OCI-LY7 (cell line): ENCODE data around the gene TMTC2. TPM values are rescaled to one million over a fixed set of nuclear protein-coding genes. Genes with fewer than 3 reads are reported as not detected.

Experiments
- BruUV-seq: library from RNA; stranded (reverse); fragments of 400-500 nt; replicated peaks from 2 replicates; lab custom pipeline; 2021; lab: Mats Ljungman, UMichigan
- CTCF ChIA-PET: fragments of 300-600 bp; sonication (Branson Sonifier 250); formaldehyde crosslinking; loops from one replicate; lab custom pipeline; 2022; ENCODE audit warnings: antibody characterized with exemption; ENCODE audit not compliant: unreplicated experiment; lab: Charles Lee
- POLR2A ChIA-PET: fragments of 300-600 bp; sonication (Branson Sonifier 250); formaldehyde crosslinking; loops from one replicate; lab custom pipeline; 2022; ENCODE audit warnings: antibody characterized with exemption; lab: Charles Lee
- DNase-seq: peaks from one replicate; pipeline ENCODE4 v3.0.0-alpha.2; 2015; ENCODE audit warnings: low spot score
- H2AFZ ChIP-seq: fragments of 200-600 bp; sonication (generic), shearing (Covaris generic); 2 replicates; pipeline ENCODE4 v1.6.1; 2014; ENCODE audit warnings: mild to moderate bottlenecking, antibody characterized with exemption, low read length, moderate library complexity
- H3K27ac ChIP-seq: fragments of 200-600 bp; sonication (generic); 2 replicates; pipeline ENCODE4 v1.5.1; 2014; ENCODE audit warnings: mixed run types, low read depth, mild to moderate bottlenecking, moderate library complexity, low read length, inconsistent platforms; ENCODE audit not compliant: poor library complexity, severe bottlenecking
- H3K36me3 ChIP-seq: fragments of 200-600 bp; sonication (generic); 2 replicates; pipeline ENCODE4 v1.6.1; 2014; ENCODE audit warnings: mild to moderate bottlenecking, antibody characterized with exemption, low read length, moderate library complexity, mixed read lengths; ENCODE audit not compliant: insufficient read depth
- H3K4me1 ChIP-seq: fragments of 200-600 bp; sonication (generic); 2 replicates; pipeline ENCODE4 v1.5.1; 2014; ENCODE audit warnings: mild to moderate bottlenecking, low read length; ENCODE audit not compliant: insufficient read depth, poor library complexity, severe bottlenecking
- H3K4me2 ChIP-seq: fragments of 200-600 bp; sonication (generic); 2 replicates; pipeline ENCODE4 v1.6.1; 2014; ENCODE audit warnings: mild to moderate bottlenecking, low read length
- H3K4me3 ChIP-seq: fragments of 200-600 bp; sonication (generic); 2 replicates; pipeline ENCODE4 v1.5.1; 2014; ENCODE audit warnings: mild to moderate bottlenecking, low read depth, low read length; ENCODE audit not compliant: poor library complexity, severe bottlenecking
- H3K79me2 ChIP-seq: fragments of 200-600 bp; sonication (generic); 2 replicates; pipeline ENCODE4 v1.6.1; 2016; ENCODE audit warnings: low read depth, mild to moderate bottlenecking, low read length, moderate library complexity, mixed read lengths; ENCODE audit not compliant: insufficient read depth
- H3K9me2 ChIP-seq: fragments of 200-600 bp; sonication (generic); 2 replicates; pipeline ENCODE4 v1.6.1; 2016; ENCODE audit warnings: mild to moderate bottlenecking, low read length, mixed read lengths; ENCODE audit not compliant: insufficient read depth
- H3K9me3 ChIP-seq: fragments of 200-600 bp; sonication (generic); 2 replicates; pipeline ENCODE4 v1.6.1; 2014; ENCODE audit warnings: mild to moderate bottlenecking, mixed run types, low read length, mixed read lengths
- H4K20me1 ChIP-seq: fragments of 200-600 bp; sonication (generic); 2 replicates; pipeline ENCODE4 v1.6.1; 2014; ENCODE audit warnings: mild to moderate bottlenecking, antibody characterized with exemption, low read length, moderate library complexity, mixed read lengths; ENCODE audit not compliant: insufficient read depth
- EZH2phosphoT487 ChIP-seq: fragments of 200-600 bp; sonication (generic); IDR thresholded peaks from 2 replicates; pipeline ENCODE4 v1.6.1; 2018; ENCODE audit warnings: low read depth, borderline replicate concordance, mild to moderate bottlenecking, mixed run types, antibody characterized with exemption, low read length, moderate library complexity, mixed read lengths
- intact Hi-C: fragments of 100-400 bp; cut with micrococcal nuclease; formaldehyde crosslinking; loops from one replicate; pipeline ENCODE4 v1.10.0; 2022; ENCODE audit not compliant: unreplicated experiment
- total RNA-seq, 2 experiments: library from RNA; depleted of rRNA in 1 of 2; stranded (reverse); fragments of >200 nt in 1 of 2; shearing (Covaris generic) in 1 of 2; gene quantifications; 2 replicates each; pipeline ENCODE4 v1.2.3, GENCODE V29; 2014 to 2022
- TF ChIP-seq, protein P1 (sequence below): fragments of 200-600 bp; sonication (generic); conservative IDR thresholded peaks from 2 replicates; pipeline ENCODE4 v1.5.1; 2014; ENCODE audit warnings: mild to moderate bottlenecking, antibody characterized with exemption, low read length, moderate library complexity, mixed read lengths

Gene TMTC2
- total RNA-seq, 2 experiments from 2014 or later: 5.6 to 8.1 TPM

DNA sequence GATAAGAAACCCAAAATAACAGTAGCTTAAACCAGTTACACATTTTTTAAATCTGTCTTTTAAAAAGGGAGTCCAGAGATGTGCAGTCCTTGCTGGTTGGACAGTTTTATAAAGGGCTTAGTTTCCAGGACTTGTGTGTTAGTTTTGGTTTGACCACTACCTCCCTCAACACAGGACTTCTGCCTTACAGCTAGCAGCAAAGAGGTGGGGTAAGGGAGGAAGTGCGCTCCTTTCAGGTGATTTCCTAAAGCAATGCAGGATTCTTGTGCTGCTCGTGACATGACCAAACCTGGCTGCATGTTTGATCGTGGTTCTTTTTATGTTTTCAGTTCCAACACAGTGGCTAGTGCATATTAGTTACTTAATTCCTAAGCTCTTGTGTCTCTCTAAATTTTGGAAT lies 266.2 kb downstream of the TMTC2 start:
- no peak for DNase-seq
- no peak for TF ChIP-seq EZH2phosphoT487
- TF ChIP-seq, protein P1, sequence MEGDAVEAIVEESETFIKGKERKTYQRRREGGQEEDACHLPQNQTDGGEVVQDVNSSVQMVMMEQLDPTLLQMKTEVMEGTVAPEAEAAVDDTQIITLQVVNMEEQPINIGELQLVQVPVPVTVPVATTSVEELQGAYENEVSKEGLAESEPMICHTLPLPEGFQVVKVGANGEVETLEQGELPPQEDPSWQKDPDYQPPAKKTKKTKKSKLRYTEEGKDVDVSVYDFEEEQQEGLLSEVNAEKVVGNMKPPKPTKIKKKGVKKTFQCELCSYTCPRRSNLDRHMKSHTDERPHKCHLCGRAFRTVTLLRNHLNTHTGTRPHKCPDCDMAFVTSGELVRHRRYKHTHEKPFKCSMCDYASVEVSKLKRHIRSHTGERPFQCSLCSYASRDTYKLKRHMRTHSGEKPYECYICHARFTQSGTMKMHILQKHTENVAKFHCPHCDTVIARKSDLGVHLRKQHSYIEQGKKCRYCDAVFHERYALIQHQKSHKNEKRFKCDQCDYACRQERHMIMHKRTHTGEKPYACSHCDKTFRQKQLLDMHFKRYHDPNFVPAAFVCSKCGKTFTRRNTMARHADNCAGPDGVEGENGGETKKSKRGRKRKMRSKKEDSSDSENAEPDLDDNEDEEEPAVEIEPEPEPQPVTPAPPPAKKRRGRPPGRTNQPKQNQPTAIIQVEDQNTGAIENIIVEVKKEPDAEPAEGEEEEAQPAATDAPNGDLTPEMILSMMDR: no peak
- Histone ChIP-seq H4K20me1 (no peaks in the 10 kb centered on the region), H2AFZ (no peak overlapping the region), H3K79me2 (no peaks in the 10 kb centered on the region), H3K36me3 (no peaks in the 10 kb centered on the region), H3K4me2 (no peak overlapping the region), H3K27ac (no peak overlapping the region), H3K4me3 (no peak overlapping the region), H3K9me3 (no peaks in the 10 kb centered on the region), H3K4me1 (no peaks in the 10 kb centered on the region), H3K9me2 (no peaks in the 10 kb centered on the region)
- BruUV-seq: no TSS peak
- intact Hi-C loops: no loop called here
- POLR2A ChIA-PET: interaction anchor here (0.6 kb wide), 1 partner anchor 383 kb away, joined by 3 read pairs; no protein-coding TSS in a partner anchor
- CTCF ChIA-PET: no interaction called here

DNA sequence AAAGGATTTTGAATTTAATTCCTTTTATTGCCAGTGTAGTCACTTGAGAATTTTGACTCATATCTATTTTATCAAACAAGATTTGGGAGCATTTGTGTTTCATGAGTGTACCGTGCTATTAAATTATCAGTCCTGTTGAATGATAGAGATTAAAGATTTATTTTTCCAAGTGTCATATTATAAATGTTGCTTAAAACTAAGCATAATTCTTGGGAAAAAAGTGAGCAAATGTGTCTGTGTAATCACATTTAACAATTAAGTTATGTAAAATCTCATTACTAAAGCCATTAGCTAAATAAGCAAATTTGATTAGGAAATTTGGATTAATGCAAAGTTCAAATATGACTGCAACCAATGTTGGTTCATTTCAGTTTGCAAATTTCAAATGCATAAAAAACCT lies 266.7 kb downstream of the TMTC2 start:
- H3K4me2 ChIP-seq: no peak overlapping the region
- no peak overlapping the region for H3K4me3 ChIP-seq
- no peaks in the 10 kb centered on the region for H3K4me1 ChIP-seq
- no peaks in the 10 kb centered on the region for H3K79me2 ChIP-seq
- no peaks in the 10 kb centered on the region for H3K9me2 ChIP-seq
- no peak overlapping the region for H2AFZ ChIP-seq
- no peak overlapping the region for H3K27ac ChIP-seq
- H3K36me3 ChIP-seq: no peaks in the 10 kb centered on the region
- DNase-seq: no peak
- no peaks in the 10 kb centered on the region for H4K20me1 ChIP-seq
- TF ChIP-seq, protein P1: no peak
- TF ChIP-seq EZH2phosphoT487: no peak
- ChIA-PET CTCF (no interaction called here), POLR2A (interaction anchor here (0.6 kb wide), 2 partner anchors 164 to 383 kb away, joined by 3 read pairs; no protein-coding TSS in a partner anchor)
- no TSS peak for BruUV-seq
- no peaks in the 10 kb centered on the region for H3K9me3 ChIP-seq
- intact Hi-C loops: no loop called here

DNA sequence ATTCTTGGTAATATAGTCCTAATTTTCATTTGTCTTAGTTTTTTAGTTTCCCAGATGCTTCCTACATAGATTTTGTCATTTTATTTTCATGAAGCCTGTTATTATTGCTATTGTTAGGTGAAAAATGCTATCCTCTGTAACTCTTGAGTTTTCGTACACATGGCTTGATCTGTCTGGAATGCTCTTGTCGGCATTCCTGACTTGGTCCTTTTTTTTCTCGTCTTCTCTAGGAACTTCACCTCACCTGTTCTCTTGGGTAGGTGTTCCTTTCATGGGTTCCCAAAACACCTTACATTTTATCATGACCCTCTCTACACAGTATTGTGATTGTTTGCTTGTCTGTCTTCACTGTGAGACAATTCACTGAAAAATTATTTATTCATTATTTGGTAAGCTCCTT lies 267.4 kb downstream of the TMTC2 start:
- ChIA-PET CTCF (no interaction called here), POLR2A (interaction anchor here (0.6 kb wide), 1 partner anchor 165 kb away, joined by 3 read pairs; no protein-coding TSS in a partner anchor)
- H3K36me3 ChIP-seq: no peaks in the 10 kb centered on the region
- no TSS peak for BruUV-seq
- TF ChIP-seq EZH2phosphoT487: no peak
- TF ChIP-seq, protein P1: no peak
- no peak overlapping the region for H3K27ac ChIP-seq
- H3K9me2 ChIP-seq: no peaks in the 10 kb centered on the region
- H3K4me1 ChIP-seq: no peaks in the 10 kb centered on the region
- no peak overlapping the region for H2AFZ ChIP-seq
- DNase-seq: no peak
- no peak overlapping the region for H3K4me2 ChIP-seq
- no peaks in the 10 kb centered on the region for H3K79me2 ChIP-seq
- no peak overlapping the region for H3K4me3 ChIP-seq
- no peaks in the 10 kb centered on the region for H4K20me1 ChIP-seq
- intact Hi-C loops: no loop called here
- H3K9me3 ChIP-seq: no peaks in the 10 kb centered on the region
